ENCODE data around the gene KRT39.

GRCh38 chr17:40975516-40975915 lies 8.8 kb upstream of the KRT39 start:
- TF ChIP-seq CTCF (IDR thresholded peaks at IDR 0.05) (no peak), E2F5 (CRISPR knock-in tag; IDR thresholded peaks at IDR 0.05) (no peak), ZNF416 (CRISPR knock-in tag; IDR thresholded peaks at IDR 0.05) (no peak)
